ENCODE data around the gene ZFP91.
A peak's percentile ranks its signal among the peaks of the same experiment; 100 is the strongest.

ZFP91 gene

GRCh38 chr11:58582437-58582836, 3.6 kb downstream of the ZFP91 start:
- no peak for DNase-seq

- DNase-seq: no peak
Measured at GRCh38 chr11:58586998-58587397, 8.1 kb downstream of the ZFP91 start.

- no peak for DNase-seq
Measured at GRCh38 chr11:58591659-58592058, 12.8 kb downstream of the ZFP91 start.

- DNase-seq: no peak
Measured at GRCh38 chr11:58592760-58593472, 14.1 kb downstream of the ZFP91 start.

- no peak for DNase-seq
Measured at GRCh38 chr11:58594826-58595225, 16.0 kb downstream of the ZFP91 start.

- no peak for DNase-seq
Measured at GRCh38 chr11:58596621-58597020, 17.8 kb downstream of the ZFP91 start.

GRCh38 chr11:58597486-58598144, 18.8 kb downstream of the ZFP91 start:
- DNase-seq: no peak

- DNase-seq: no peak
Measured at GRCh38 chr11:58600510-58600909, 21.6 kb downstream of the ZFP91 start.

GRCh38 chr11:58606930-58607714, 28.3 kb downstream of the ZFP91 start:
- DNase-seq: no peak

GRCh38 chr11:58608331-58608730, 29.5 kb downstream of the ZFP91 start:
- DNase-seq: no peak

- DNase-seq: no peak
Measured at GRCh38 chr11:58609723-58610122, 30.9 kb downstream of the ZFP91 start.

GRCh38 chr11:58613228-58613627, 34.4 kb downstream of the ZFP91 start:
- DNase-seq: no peak

- no peak for DNase-seq
Measured at GRCh38 chr11:58615559-58615958, 36.7 kb downstream of the ZFP91 start.

GRCh38 chr11:58616594-58616993, 37.7 kb downstream of the ZFP91 start:
- DNase-seq: no peak

- DNase-seq: peak in 3 of 56 donors; percentile 16 to 24 (median 18)
Measured at GRCh38 chr11:58617976-58618557, 39.2 kb downstream of the ZFP91 start.

- DNase-seq: no peak
Measured at GRCh38 chr11:58621586-58622262, 42.9 kb downstream of the ZFP91 start.

GRCh38 chr11:58622344-58622743, 43.5 kb downstream of the ZFP91 start, which contains the start of gene CNTF:
Gene CNTF, plus strand, starts transcription at chr11:58622665. Its CDS starts 88 bp downstream, at chr11:58622753.
- no peak for DNase-seq

GRCh38 chr11:58625086-58625485, 46.2 kb downstream of the ZFP91 start:
- no peak for DNase-seq

- DNase-seq: no peak
Measured at GRCh38 chr11:58625826-58626460, 47.1 kb downstream of the ZFP91 start.

GRCh38 chr11:58626934-58627483, 48.1 kb downstream of the ZFP91 start:
- DNase-seq: no peak
